GM18505 (cell line): ENCODE results near the gene FIGNL2.
"Not testable (repeated sequence)": the region's sequence is repeated elsewhere in the genome, so short reads cannot be mapped to it uniquely, and the experiment has no call there.

Experiments
- ATAC-seq: cut with Tn5 transposase; IDR thresholded peaks from one replicate; pipeline ENCODE4 v1.9.1; 2021; ENCODE audit not compliant: unreplicated experiment
- POLR2A ChIP-seq: IDR thresholded peaks from 4 replicates; pipeline ENCODE4 v1.6.1; 2011; ENCODE audit warnings: borderline replicate concordance; ENCODE audit not compliant: insufficient read depth, insufficient read length; ENCODE audit errors: extremely low read depth

FIGNL2 gene

DNA sequence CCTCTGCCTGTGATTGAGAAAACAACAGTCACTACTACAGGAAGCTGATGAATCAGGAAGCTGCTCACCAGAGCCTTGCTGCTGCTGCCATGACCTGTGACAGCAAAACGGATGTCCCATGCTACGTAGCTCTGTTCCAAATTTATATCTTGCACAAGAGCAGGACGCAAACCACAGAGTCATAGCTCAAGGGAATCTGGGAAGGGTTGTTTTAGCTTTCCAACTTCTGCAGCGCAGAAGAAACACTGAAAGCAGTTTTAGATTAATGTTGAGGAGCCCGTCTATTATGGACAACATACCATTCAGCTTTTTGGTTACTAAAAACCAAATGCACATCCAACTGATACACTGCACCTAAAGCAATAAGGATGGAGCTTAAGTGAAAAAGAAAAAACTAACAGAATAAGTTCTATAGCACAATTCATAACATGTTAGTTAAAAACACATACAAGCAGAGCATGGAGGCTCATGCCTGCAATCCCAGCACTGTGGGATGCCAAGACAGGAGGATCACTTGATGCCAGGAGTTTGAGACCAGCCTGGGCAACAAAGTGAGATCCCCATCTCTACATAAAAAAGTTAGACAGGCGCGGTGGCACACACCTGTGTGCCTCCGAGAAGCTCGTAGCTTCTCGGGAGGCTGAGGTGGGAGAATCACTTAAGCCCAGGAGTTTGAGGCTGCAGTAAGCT lies 37.6 kb upstream of the FIGNL2 start:
- no peak for TF ChIP-seq POLR2A
- ATAC-seq: no peak

DNA sequence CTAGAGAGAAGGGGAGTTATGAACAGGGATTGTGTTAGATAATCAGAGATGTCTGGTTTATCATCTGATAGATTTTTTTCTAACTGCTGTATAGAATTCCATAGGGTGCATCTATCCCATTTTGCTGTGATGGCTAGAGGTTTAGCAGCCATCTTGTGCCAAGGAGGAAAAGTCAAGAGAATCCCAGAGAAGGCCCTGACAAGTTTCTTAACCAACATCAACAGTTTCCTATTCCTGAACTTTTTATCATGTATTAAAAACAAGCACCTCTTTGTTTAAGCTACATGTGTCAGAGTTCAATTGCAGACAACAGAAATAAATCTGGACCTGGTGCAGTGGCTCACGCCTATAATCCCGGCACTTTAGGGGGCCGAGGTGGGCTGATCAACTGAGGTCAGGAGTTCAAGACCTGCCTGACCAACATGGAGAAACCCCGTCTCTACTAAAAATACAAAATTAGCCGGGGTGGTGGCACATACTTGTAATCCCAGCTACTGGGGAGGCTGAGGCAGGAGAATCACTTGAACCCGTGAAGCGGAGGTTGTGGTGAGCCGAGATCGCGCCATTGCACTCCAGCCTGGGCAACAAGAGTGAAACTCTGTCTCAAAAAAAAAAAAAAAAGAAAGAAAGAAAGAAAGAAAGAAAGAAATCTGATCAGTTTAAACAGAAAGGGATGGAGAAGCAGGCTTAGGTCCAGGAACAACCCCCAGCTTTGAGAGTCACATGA lies 36.9 kb upstream of the FIGNL2 start:
- not testable (repeated sequence) for ATAC-seq

DNA sequence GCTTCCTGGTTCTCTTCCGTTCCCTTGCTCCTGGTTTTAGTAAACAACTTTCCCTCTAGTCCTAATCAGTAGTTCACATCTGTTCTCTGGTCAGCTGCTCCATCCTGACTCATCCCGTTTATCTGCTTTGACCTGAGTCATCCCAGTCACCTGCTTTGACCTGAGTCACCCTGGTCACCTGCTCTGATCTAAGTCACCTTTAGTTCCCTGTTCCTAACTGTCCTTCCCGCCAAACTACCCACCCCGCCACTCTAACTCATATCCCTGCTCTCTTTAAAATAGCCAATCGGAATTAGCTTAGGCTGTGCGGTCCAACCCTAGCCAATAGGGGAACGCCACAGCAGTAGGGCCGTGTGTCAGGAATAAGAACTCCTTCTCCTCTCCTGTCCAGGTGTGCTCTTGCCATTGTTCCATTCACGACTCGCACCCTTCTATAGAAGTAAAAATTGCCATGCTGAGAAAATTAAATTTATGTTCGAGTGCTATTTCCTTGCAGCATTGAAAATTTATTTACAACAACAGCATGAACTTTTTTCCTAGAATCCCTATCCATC lies 36.2 kb upstream of the FIGNL2 start:
- ATAC-seq: no peak

DNA sequence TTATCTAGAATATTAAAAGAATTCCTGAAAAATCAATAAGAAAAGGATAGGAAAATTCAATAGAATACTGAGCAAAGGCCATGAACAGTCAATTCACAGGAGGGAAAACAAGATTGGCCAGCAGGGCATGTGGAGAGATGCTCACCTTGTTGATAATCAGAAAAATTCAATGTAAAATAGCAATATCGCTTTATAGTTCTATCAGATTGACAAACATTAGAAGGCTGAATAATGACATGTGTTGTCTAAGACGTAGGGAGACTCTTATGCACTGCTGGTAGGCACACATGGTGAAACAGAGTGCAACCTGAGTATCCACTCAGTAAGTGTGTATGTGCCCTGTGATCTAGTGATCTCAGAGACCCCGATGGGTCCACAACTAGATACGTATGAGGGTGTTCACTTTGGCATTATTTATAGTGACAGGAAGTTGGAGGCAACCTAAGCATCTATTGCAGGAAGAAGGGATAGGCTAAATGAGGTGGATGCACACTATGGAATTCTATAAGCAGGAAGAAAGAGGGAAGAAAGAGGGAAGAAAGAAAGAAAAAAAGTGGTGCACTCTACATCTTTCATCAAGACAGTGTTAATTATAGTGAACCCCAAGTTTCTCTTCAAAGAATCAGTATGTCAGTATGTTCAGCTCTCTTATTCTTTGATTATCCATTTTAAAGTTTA lies 35.6 kb upstream of the FIGNL2 start:
- ATAC-seq: no peak
- no peak for TF ChIP-seq POLR2A

More for the DNA sequence above, 36.2 kb upstream of the FIGNL2 start:
- TF ChIP-seq POLR2A: no peak

DNA sequence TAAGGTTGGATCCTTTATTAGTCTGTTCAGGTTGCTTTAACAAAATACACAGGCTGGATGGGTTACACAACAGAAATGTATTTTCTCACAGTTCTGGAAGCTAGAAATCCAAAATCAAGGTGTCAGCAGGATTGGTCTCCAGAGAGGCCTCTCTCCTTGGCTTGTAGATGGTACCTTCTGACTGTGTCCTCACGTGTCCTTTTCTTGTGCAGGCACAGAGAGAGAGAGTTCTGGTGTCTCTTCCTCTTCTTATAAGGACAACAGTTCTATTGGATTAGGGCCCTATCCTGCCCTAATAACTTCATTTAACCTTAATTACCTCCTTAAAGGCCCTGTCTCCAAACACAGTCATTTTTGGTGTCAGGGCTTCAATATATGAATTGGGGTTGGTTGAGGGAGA lies 34.8 kb upstream of the FIGNL2 start:
- no peak for TF ChIP-seq POLR2A
- no peak for ATAC-seq

DNA sequence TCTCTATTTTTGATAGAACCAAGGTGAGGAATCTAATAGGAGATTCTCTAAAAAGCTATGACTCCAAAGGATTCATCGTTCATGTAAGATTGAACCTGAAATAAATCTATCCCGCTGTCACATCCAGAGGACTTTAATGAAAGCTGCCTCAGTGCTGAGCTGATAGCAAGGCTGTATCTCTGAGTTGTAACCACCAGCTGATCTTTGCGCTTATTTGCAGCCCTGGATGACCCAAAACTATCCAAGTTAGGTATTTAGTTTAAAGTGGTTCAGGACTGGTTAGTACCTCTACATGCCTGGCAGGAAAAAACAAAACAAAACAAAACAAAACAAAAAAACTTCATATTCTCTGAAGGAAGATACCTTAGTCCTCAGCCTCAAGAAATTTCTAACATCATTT lies 30.6 kb upstream of the FIGNL2 start:
- ATAC-seq: no peak
- TF ChIP-seq POLR2A: no peak

DNA sequence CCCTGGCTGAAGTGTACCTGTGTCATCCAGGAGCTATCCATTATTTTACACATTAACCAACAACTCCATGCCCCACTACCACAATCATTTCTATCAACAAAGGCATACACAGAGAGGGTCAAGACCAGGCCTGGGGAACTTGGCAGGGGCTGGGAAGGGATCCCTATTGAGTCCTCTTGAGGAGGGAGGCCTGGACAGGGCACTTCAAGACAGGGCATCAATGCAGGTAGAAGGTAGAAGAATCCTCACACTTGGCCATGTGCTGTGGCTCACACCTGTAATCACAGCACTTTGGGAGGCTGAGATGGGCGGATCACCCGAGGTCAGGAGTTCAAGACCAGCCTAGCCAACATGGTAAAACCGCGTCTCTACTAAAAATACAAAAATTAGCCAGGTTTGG lies 26.0 kb upstream of the FIGNL2 start:
- TF ChIP-seq POLR2A: no peak
- ATAC-seq: no peak

DNA sequence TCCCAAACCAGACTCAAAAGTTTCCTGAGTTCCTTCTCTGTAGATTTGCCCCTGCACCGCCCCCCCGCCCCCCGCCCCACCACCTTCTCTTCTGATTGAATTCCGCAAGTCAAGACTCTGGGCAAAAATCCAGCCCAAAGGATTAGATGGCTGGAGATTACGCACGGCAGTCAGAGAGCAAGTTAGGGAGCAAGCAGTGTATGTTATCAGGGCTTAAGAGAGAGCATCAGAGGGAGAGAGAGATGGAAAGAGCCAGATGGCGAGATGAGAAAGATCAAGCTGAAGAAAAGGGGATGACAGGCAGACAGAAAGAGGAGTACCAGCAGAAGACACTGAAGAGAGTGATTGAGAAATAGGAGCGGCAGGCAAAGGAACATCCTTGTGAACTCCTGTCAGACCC lies 25.5 kb upstream of the FIGNL2 start:
- no peak for TF ChIP-seq POLR2A
- ATAC-seq: no peak

DNA sequence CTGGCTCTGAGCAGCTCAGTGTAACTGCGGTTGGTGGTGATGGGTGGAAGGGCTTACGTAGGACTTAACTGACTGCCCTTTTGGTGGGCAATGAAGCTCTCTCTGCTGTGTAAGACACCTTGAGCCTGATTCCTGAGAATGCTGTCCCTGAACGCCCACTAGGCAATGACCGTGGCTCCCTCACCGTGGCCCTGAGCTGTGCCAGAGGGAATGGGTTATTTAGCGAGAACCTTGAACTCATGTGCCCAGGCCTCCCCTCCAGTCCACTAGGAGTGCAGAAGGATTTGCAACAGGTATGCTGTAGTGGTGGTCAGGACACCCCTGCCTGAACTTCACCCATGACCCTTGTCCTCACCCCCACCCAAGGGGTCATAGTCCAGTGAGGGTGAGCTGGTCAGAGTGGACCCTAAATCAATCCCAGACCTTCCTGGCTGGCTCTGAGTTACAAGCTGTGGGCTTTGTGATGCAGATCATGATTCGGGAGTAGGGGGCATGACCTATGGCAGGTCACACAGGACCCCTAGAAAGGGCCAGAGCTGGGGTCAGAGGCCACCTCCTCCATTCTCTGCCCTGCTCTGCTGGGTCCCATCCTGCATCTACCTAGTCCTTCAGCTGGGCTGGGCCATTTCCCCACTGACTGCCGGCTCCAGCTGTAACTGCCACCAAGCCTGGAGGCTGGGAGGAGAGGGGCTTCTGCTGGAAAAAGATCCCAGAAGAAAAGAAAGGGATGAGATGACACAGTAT lies 24.9 kb upstream of the FIGNL2 start:
- no peak for ATAC-seq
- TF ChIP-seq POLR2A: no peak

DNA sequence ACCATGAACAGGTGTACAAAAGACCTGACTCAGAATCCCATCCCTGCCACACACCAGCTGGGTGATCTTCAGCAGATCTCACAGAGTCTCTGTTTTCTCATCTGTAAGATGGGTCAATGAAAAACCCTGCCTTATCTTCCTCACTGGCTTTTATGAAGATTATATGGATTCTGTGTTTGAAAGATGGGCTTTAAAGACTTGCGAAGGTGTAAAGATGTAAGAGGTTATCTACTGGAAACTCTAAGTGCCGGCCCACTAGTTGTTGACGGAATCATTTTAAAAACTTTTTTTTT lies 24.1 kb upstream of the FIGNL2 start:
- no peak for ATAC-seq
- TF ChIP-seq POLR2A: no peak

DNA sequence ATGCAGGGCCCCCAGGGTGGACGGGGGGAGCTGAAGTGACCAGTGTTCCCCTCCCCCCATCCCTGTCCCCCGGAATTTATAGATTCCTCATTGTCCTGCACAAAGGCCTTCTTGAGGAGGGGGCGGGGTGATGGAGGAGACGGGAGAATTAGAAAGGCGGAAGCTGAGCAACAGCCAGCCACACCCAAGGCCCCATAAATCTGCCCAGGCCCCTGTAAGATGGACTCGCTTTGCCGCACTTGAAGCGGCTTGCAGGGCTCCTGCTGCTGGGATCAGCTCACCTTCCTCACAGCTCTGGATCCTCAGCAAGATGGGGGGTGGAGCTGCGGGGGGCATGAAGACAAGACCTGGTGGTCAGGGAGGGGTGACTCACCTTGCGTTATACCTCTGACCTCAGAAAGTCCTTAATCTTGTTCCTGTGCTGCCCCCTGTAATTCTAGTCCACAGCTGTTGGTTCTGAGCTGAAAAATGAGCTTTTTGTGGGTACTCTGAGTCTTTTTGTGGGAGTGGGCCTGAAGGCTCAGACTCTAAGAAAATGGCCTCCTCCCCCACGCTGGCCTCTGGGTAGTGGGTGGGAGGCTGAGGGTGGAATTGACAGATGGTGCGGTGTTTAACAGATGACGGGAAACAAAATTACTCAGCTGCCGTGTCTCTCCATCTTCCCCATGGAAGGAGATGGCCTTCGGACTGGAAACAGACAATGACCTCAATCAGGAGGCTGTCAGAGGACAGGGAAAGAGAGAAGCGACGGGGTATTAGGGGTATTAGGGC lies 23.6 kb upstream of the FIGNL2 start:
- no peak for ATAC-seq
- no peak for TF ChIP-seq POLR2A

DNA sequence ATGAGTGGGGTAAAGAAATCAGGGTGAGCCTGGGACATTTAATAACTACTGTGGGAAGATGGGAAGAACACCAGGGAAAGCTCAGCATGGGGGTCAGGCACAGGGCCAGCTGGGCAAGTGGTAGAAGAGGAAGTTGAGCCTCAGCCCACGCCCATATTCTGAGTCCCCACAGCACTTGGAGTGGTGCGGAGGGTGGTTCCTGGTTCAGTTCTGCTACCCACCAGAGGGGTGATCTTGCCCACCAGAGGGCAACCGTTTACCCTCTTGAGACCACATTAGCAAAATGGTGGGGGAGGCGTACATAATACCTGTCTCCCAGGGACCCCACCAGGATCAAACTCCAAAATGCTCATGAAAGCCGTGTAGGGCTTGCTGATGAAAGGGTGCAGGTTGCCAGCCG lies 22.6 kb upstream of the FIGNL2 start:
- no peak for TF ChIP-seq POLR2A
- ATAC-seq: no peak

DNA sequence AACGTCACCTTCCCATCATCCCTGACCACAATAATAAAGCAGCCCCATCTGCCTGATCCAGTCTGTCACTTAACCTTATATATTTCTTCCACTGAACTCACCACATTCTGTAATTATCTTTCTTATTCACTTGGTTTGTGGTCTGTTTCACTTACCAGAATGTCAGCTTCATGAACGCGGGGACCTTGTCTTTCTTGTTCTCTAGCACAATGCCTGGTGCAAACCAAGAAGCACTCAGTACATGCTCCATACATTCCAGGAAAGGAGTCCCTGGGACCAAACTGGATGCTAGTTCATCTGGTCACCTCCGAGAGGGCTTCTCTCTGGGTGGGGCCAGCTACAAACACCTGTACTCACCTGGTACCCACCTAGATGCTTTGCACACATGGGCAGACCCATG lies 22.0 kb upstream of the FIGNL2 start:
- no peak for TF ChIP-seq POLR2A
- no peak for ATAC-seq

DNA sequence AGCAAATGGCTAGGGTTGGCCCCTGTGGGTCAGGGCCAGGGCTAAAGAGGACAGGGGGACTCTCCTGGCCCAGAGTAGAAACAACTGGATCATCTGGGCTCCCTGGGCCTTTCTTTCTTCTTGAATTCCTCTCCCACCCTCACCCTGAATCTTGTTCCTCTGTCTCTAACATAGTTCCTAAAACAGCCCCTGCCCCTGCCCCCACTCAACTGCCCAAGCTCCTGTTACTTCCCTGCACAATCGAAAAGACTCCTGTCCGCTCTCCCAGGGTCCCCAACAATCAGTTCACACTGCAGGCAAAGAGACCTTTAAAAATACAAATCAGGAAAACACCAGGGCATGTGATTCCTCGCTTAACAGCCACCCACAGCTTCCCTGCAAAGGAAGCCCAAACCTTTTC lies 21.4 kb upstream of the FIGNL2 start:
- no peak for ATAC-seq
- TF ChIP-seq POLR2A: no peak

DNA sequence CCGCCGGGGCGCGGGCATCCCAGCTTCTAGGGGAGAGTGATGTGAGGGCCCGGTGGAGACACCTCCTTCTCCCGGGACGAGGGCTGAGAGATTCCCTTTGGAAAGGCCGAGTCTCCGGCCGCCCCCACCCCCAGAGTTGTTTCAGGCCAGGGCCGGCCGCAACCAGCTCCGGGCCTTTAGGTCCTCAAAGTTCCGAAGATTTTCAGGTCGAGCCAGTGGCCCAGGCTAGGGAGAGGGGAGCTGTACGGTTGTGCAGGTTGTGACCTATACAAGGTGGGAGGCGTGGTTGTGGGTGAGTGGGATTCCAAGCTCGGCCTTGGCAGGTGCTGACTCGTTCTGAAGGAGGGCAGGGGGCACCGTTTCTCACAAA lies 21.0 kb upstream of the FIGNL2 start:
- TF ChIP-seq POLR2A: no peak
- ATAC-seq: no peak
